Fibroblast of lung (primary cell): Measurements from ENCODE around the gene TARBP2. TPM values are rescaled to one million over a fixed set of nuclear protein-coding genes. Genes with fewer than 3 reads are reported as not detected.
A peak's percentile ranks its signal among the peaks of the same experiment; 100 is the strongest.

Source experiments
- DNase-seq, 2 donors: peaks; one replicate each; pipeline versions ENCODE4 v3.0.0 to v3.0.0-alpha.2; 2010; ENCODE audit warnings: low read depth in 2 of 2
- H2AFZ ChIP-seq: 2 replicates; pipeline ENCODE4 v1.5.1; 2012; ENCODE audit warnings: low read length, control low read depth, inconsistent platforms
- H3K27ac ChIP-seq: 2 replicates; pipeline ENCODE4 v1.5.1; 2011; ENCODE audit warnings: low read length, control low read depth; ENCODE audit not compliant: insufficient read depth
- H3K27me3 ChIP-seq: 2 replicates; pipeline ENCODE4 v1.5.1; 2011; ENCODE audit warnings: mild to moderate bottlenecking, low read length; ENCODE audit not compliant: control insufficient read depth, insufficient read depth
- H3K36me3 ChIP-seq: 2 replicates; pipeline ENCODE4 v1.5.1; 2011; ENCODE audit warnings: low read length; ENCODE audit not compliant: control insufficient read depth, insufficient read depth
- H3K4me1 ChIP-seq: 2 replicates; pipeline ENCODE4 v1.5.1; 2011; ENCODE audit warnings: low read length; ENCODE audit not compliant: control insufficient read depth, insufficient read depth; ENCODE audit errors: extremely low read depth
- H3K4me2 ChIP-seq: 2 replicates; pipeline ENCODE4 v1.5.1; 2011; ENCODE audit warnings: low read length, control low read depth; ENCODE audit not compliant: insufficient read depth; ENCODE audit errors: extremely low read depth
- H3K4me3 ChIP-seq, 4 experiments: fragments of 200-600 bp in 1 of 4; sonication (generic) in 1 of 4; replicated peaks in 1 of 4; 2 replicates each; pipeline ENCODE4 v1.5.1; 2011 to 2016; ENCODE audit warnings: low read length in 4 of 4, low read depth in 3 of 4, mild to moderate bottlenecking in 3 of 4, control low read depth in 2 of 4, inconsistent platforms in 1 of 4, mixed read lengths in 1 of 4; ENCODE audit not compliant: insufficient read depth in 1 of 4; ENCODE audit errors: control extremely low read depth in 1 of 4
- H3K79me2 ChIP-seq: 2 replicates; pipeline ENCODE4 v1.5.1; 2012; ENCODE audit warnings: mild to moderate bottlenecking, low read length, inconsistent platforms; ENCODE audit not compliant: control insufficient read depth, insufficient read depth
- H3K9ac ChIP-seq: 2 replicates; pipeline ENCODE4 v1.5.1; 2011; ENCODE audit warnings: mild to moderate bottlenecking, low read length, control low read depth; ENCODE audit not compliant: insufficient read depth
- H3K9me3 ChIP-seq: 2 replicates; pipeline ENCODE4 v1.5.1; 2012; ENCODE audit warnings: low read depth, low read length; ENCODE audit not compliant: control insufficient read depth, insufficient read depth
- H4K20me1 ChIP-seq: 2 replicates; pipeline ENCODE4 v1.5.1; 2011; ENCODE audit warnings: low read length; ENCODE audit not compliant: control insufficient read depth, insufficient read depth; ENCODE audit errors: extremely low read depth
- CTCF ChIP-seq, 2 donors: IDR thresholded peaks in 1 of 2; conservative IDR thresholded peaks in 1 of 2; 1 replicate in 1 of 2; 2 replicates in 1 of 2; pipeline ENCODE4 v1.5.1; 2011 to 2012; ENCODE audit warnings: low read length in 2 of 2, control low read depth in 1 of 2, inconsistent platforms in 1 of 2, low read depth in 1 of 2, mild to moderate bottlenecking in 1 of 2
- EZH2 ChIP-seq: IDR thresholded peaks from 2 replicates; pipeline ENCODE4 v1.5.1; 2012; ENCODE audit warnings: low read length, control low read depth, mild to moderate bottlenecking; ENCODE audit errors: missing control alignments
- polyA plus RNA-seq, 2 donors: library from polyadenylated mRNA; depleted of rRNA in 1 of 2; stranded (reverse) in 1 of 2; unstranded in 1 of 2; fragments of >200 nt; gene quantifications; 2 replicates each; pipeline ENCODE4 v1.2.1, GENCODE V29; 2011 to 2012; ENCODE audit warnings: missing spikeins in 1 of 2
- total RNA-seq: library from RNA; depleted of rRNA; stranded (reverse); fragments of >200 nt; gene quantifications from 2 replicates; pipeline ENCODE4 v1.2.1, GENCODE V29; 2014

Gene TARBP2
- total and polyA plus RNA-seq, 2 donors (not counting 1 experiment from before 2014, with no cell fraction given): 19.8 to 39.3 TPM

GRCh38 chr12:53484686-53485575 is 16.2 kb upstream of the TARBP2 start:
- no peaks in the 10 kb centered on the region for H3K27me3 ChIP-seq
- H3K27ac ChIP-seq: no peak overlapping the region
- no peak overlapping the region for H3K4me2 ChIP-seq
- peaks cover 4% of the 10 kb centered on the region for H3K79me2 ChIP-seq
- peaks cover 45% of the 10 kb centered on the region for H3K36me3 ChIP-seq
- H3K4me3 ChIP-seq: no peak overlapping the region
- DNase-seq: peak in 1 of 2 donors; percentile 45
- no peaks in the 10 kb centered on the region for H3K9me3 ChIP-seq
- H3K9ac ChIP-seq: no peak overlapping the region
- H2AFZ ChIP-seq: no peak overlapping the region
- no peaks in the 10 kb centered on the region for H4K20me1 ChIP-seq
- TF ChIP-seq EZH2: no peak
- no peak for TF ChIP-seq CTCF (conservative IDR thresholded peaks at IDR 0.05 in 1 of 2, IDR thresholded peaks at IDR 0.05 in 1 of 2; ENCODE audit: low read depth in 1 of 2, low read length in 2 of 2)
- H3K4me1 ChIP-seq: peaks cover 18% of the 10 kb centered on the region

GRCh38 chr12:53485955-53486735 is 14.9 kb upstream of the TARBP2 start:
- Histone ChIP-seq H3K4me2 (no peak overlapping the region), H3K27me3 (no peaks in the 10 kb centered on the region), H2AFZ (no peak overlapping the region), H3K79me2 (peaks cover 7% of the 10 kb centered on the region), H3K4me1 (peaks cover 9% of the 10 kb centered on the region), H3K4me3 (no peak overlapping the region), H3K27ac (no peak overlapping the region), H3K9me3 (no peaks in the 10 kb centered on the region), H4K20me1 (no peaks in the 10 kb centered on the region), H3K36me3 (peaks cover 40% of the 10 kb centered on the region), H3K9ac (no peak overlapping the region)
- DNase-seq: no peak
- no peak for TF ChIP-seq CTCF (conservative IDR thresholded peaks at IDR 0.05 in 1 of 2, IDR thresholded peaks at IDR 0.05 in 1 of 2; ENCODE audit: low read depth in 1 of 2, low read length in 2 of 2)
- no peak for TF ChIP-seq EZH2
